ENCODE results near the gene GMCL2. TPM values are rescaled to one million over a fixed set of nuclear protein-coding genes. Genes with fewer than 3 reads are reported as not detected.

GMCL2 gene
- polyA plus RNA-seq, 1 donor (not counting 4 experiments of a cell fraction or from before 2014, with no cell fraction given), result not detected

- Histone ChIP-seq H3K4me1 (ENCODE audit: control insufficient read depth, extremely low read depth, insufficient read depth, low read length) (no peaks in the 10 kb centered on the region), H3K4me2 (ENCODE audit: control insufficient read depth, extremely low read depth, insufficient read depth, low read depth, low read length) (no peak overlapping the region), H3K27me3 (ENCODE audit: control insufficient read depth, extremely low read depth, insufficient read depth, low read length) (no peaks in the 10 kb centered on the region), H3K4me3 (ENCODE audit: control insufficient read depth in 2 of 3, extremely low read depth in 1 of 3, insufficient read depth in 2 of 3, low read depth in 1 of 3, low read length in 3 of 3) (no peak overlapping the region), H3K9ac (ENCODE audit: control insufficient read depth, extremely low read depth, insufficient read depth, low read length) (no peak overlapping the region), H4K20me1 (ENCODE audit: control insufficient read depth, extremely low read depth, insufficient read depth, low read length) (no peaks in the 10 kb centered on the region), H3K79me2 (ENCODE audit: control insufficient read depth, insufficient read depth, low read length) (no peaks in the 10 kb centered on the region), H3K9me3 (ENCODE audit: control insufficient read depth, low read depth, low read length) (no peaks in the 10 kb centered on the region), H3K9me1 (ENCODE audit: control insufficient read depth, extremely low read depth, insufficient read depth, low read length) (no peaks in the 10 kb centered on the region), H2AFZ (ENCODE audit: control insufficient read depth, low read length) (no peak overlapping the region), H3K36me3 (ENCODE audit: control insufficient read depth in 2 of 2, extremely low read depth in 1 of 2, insufficient read depth in 2 of 2, low read length in 2 of 2) (peaks cover 7 to 9% of the 10 kb centered on the region in 2 experiments), H3K27ac (ENCODE audit: control insufficient read depth, insufficient read depth, low read length) (no peak overlapping the region)
- dilution Hi-C loops (cut with MboI; ENCODE audit: extremely low pct_ligation_motif_present, low sequenced_read_pairs), result no loop called here
- TF ChIP-seq, protein P1, sequence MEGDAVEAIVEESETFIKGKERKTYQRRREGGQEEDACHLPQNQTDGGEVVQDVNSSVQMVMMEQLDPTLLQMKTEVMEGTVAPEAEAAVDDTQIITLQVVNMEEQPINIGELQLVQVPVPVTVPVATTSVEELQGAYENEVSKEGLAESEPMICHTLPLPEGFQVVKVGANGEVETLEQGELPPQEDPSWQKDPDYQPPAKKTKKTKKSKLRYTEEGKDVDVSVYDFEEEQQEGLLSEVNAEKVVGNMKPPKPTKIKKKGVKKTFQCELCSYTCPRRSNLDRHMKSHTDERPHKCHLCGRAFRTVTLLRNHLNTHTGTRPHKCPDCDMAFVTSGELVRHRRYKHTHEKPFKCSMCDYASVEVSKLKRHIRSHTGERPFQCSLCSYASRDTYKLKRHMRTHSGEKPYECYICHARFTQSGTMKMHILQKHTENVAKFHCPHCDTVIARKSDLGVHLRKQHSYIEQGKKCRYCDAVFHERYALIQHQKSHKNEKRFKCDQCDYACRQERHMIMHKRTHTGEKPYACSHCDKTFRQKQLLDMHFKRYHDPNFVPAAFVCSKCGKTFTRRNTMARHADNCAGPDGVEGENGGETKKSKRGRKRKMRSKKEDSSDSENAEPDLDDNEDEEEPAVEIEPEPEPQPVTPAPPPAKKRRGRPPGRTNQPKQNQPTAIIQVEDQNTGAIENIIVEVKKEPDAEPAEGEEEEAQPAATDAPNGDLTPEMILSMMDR (optimal IDR thresholded peaks at IDR 0.05 in 1 of 3, IDR thresholded peaks at IDR 0.05 in 1 of 3, conservative IDR thresholded peaks at IDR 0.05 in 1 of 3; ENCODE audit: extremely low read depth in 1 of 3, insufficient read depth in 2 of 3, low read length in 3 of 3), result no peak
- no peak for TF ChIP-seq EZH2 (IDR thresholded peaks at IDR 0.05; ENCODE audit: low read length)
- DNase-seq (ENCODE audit: low read depth, low spot score) (no peak), FAIRE-seq (no peak)
These were observed 34.1 kb upstream of the GMCL2 start for GRCh38 chr5:178221282-178221681.

DNA sequence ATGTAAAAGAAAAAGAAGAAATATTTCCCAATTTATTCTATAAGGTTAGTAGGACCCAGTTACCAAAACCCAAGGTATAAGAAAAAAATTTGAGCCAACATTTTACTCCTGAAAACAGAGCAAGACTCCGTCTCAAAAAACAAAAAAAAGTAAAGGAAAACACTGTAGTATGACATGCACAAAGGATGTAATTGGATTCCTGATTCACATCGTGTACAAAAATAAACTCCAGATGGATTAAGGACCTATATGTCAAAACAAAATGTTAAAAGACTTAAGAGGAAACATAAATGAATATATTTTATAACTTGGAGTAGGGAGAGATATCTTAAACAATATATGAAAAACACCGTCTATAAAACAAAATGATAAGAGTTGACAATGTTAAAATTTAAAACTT lies 31.7 kb upstream of the GMCL2 start:
- H2AFZ ChIP-seq (ENCODE audit: control insufficient read depth, low read length), result no peak overlapping the region
- H3K36me3 ChIP-seq (ENCODE audit: control insufficient read depth in 2 of 2, extremely low read depth in 1 of 2, insufficient read depth in 2 of 2, low read length in 2 of 2), result peaks cover 11 to 22% of the 10 kb centered on the region in 2 experiments
- H3K9me3 ChIP-seq (ENCODE audit: control insufficient read depth, low read depth, low read length), result no peaks in the 10 kb centered on the region
- H3K27ac ChIP-seq (ENCODE audit: control insufficient read depth, insufficient read depth, low read length), result no peak overlapping the region
- no peak overlapping the region for H3K9ac ChIP-seq (ENCODE audit: control insufficient read depth, extremely low read depth, insufficient read depth, low read length)
- no peaks in the 10 kb centered on the region for H3K27me3 ChIP-seq (ENCODE audit: control insufficient read depth, extremely low read depth, insufficient read depth, low read length)
- no peak overlapping the region for H3K4me2 ChIP-seq (ENCODE audit: control insufficient read depth, extremely low read depth, insufficient read depth, low read depth, low read length)
- peaks cover 2% of the 10 kb centered on the region for H3K9me1 ChIP-seq (ENCODE audit: control insufficient read depth, extremely low read depth, insufficient read depth, low read length)
- H4K20me1 ChIP-seq (ENCODE audit: control insufficient read depth, extremely low read depth, insufficient read depth, low read length), result peaks cover 3% of the 10 kb centered on the region
- H3K4me3 ChIP-seq (ENCODE audit: control insufficient read depth in 2 of 3, extremely low read depth in 1 of 3, insufficient read depth in 2 of 3, low read depth in 1 of 3, low read length in 3 of 3), result no peak overlapping the region
- DNase-seq (ENCODE audit: low read depth, low spot score) (no peak), FAIRE-seq (no peak)
- TF ChIP-seq, protein P1 (optimal IDR thresholded peaks at IDR 0.05 in 1 of 3, IDR thresholded peaks at IDR 0.05 in 1 of 3, conservative IDR thresholded peaks at IDR 0.05 in 1 of 3; ENCODE audit: extremely low read depth in 1 of 3, insufficient read depth in 2 of 3, low read length in 3 of 3), result no peak
- no peak for TF ChIP-seq EZH2 (IDR thresholded peaks at IDR 0.05; ENCODE audit: low read length)
- H3K79me2 ChIP-seq (ENCODE audit: control insufficient read depth, insufficient read depth, low read length), result no peaks in the 10 kb centered on the region
- dilution Hi-C loops (cut with MboI; ENCODE audit: extremely low pct_ligation_motif_present, low sequenced_read_pairs), result no loop called here
- no peaks in the 10 kb centered on the region for H3K4me1 ChIP-seq (ENCODE audit: control insufficient read depth, extremely low read depth, insufficient read depth, low read length)
